DMS53 treated with DMSO at 0.1 percent for 48 hours (cell line): Measurements from ENCODE around the gene EEF1G.
"Not testable (repeated sequence)": the region's sequence is repeated elsewhere in the genome, so short reads cannot be mapped to it uniquely, and the experiment has no call there.

Experiments used
- DNase-seq: peaks from one replicate; lab custom pipeline; 2025; ENCODE audit not compliant: unreplicated experiment; lab: John Stamatoyannopoulos, UW

The EEF1G gene

DNA sequence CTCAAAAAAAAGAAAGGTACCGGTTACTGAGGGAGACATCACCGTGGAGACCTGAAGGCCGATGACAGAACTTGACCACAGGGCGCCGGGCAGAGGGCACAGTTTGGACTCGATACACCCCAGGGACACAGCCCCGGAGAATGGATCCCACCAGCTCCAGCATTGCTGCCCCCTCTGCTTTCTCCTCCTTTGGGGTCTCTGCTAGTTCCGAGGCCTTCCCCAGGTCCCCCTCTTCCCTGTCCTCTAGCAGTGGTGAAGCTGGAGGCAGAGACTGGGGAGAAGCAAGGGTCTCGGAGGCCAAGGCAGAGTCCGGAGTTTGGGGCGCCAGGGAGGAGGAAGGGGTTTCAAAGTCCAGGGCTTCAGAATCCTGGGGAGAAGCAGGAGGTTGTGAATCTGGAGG lies 4.8 kb upstream of the EEF1G start:
- no peak for DNase-seq

DNA sequence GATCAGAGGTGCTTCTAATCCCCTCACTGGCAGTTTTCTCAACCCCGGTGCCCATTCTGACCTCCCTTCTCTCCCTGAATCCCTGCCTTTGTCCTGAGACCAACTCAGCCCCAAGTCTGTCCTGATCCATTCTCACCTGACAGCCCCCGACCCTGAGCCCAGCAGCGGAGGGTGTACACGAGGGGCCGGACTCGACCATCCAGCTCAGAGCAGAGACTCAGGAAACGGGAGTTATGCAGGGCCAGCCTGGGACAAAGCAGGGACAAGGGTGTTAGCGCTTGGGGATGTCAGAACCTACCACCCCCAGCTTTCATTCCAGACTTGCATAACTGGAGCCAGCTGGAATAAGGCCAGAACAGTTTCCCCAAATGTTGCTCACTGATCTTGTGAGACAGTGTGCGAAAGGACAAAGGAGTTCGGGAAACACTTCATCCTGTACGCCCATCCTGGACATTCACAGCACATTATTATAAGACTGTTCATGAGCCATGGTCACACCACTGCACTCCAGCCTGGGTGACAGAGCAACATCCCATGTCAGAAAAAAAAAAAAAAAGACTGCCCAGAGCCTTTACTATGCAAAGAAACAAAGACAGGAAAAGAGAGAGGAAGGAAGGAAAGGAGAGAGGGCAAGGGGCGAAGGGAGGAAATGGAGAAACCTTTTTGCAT lies 3.5 kb upstream of the EEF1G start:
- DNase-seq: no peak

DNA sequence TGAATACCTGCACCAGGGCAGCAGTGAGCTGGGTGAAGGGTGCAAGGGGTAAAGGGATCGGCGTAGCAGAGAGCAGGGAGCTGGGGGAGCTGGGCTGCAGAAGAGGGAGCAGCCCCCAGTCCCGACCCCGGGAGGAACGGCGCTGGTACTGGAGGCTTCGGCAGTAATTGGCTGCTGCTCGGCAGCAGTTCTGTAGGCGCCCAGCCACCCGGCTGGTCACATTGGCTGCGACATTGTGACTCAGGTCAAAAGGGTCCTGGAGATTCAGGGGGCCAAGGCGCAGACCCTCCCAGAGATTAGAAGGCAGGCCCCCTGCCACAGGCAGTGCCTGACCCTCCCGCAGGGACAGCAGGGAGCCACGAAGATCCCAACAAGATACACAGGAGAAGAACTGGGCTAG lies 2.1 kb upstream of the EEF1G start:
- no peak for DNase-seq

DNA sequence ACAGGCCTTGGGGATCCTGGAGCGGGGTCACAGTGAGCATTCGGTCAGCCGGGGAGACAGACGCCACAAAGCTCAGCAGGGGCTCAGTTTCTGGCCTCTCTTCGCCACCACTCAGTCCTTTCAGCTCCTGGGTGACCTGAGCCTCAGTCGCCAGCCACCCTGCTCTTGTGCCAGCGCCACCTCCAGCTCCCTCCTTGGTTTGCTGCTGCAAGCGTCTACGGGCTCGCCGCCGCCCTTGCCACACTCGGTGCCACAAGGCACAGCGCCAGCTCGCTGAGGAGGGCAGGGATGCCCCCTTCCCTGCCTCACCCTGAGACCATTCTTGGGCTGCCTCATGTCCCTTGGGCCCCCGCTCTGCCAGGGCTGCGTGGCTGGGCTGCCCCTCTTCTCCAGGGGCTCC lies 1.5 kb upstream of the EEF1G start:
- no peak for DNase-seq

DNA sequence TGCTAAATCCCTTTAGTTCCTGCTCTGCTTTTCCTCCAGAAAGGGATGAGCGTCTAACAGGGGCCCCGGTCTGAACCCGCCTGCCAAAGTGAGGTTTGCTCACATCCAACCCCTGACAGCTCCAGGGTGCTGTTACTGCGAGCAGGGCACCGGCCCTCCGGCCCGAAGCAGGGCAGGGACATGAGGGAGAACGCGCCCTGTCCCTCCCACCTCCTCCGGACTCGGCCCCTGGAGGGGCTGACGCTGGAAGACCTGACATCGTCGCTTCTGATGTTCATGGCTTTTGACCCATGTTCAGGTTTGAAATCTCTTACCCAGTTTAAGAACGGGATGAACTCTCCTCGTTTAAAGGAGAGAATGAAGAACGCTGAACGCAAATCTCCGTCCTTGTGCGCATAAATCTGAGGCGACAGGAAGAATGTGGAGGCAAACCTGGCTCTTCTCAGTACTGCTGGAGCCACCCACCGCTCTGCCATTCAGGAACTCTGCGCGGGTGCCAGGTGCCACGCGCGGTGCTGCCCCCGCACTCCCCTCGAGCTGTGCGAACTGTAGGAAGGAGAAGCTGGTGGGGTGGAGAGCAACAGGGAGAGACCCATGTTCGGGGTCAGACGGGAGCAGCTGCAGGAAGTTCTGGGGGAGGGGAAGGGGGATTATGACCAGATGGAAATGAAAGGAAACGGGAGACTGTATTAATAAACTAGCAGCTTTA lies 826 bp upstream of the EEF1G start:
- DNase-seq: peak; percentile 22

DNA sequence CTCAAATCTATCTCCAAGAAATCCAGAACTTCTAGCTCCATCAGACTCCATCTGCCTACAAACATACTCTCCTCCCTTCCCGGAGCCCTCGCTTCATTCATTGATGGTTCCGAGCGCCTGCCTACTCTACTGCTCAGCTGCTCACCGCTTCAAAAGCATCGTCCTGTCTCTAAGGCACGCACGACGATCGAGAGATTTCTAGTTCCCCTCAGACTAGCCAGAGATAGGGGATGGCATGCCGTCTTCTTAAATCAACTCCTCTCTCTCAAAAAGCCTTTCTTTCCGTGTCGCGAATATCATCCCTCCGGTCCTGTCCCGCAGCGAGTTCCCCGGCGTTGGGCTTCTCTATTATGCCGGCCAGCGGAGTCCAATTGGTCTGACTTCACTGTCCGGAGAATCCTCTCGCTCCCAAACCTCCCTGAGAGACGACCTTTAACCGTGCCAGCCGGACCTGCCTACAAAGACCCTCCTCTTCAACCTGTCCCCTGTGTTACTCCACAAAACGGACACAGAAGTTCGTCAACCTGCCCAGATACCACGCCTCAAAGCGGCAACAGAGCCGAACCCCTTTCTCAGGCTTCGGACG lies 592 bp downstream of the EEF1G start:
- DNase-seq: no peak

DNA sequence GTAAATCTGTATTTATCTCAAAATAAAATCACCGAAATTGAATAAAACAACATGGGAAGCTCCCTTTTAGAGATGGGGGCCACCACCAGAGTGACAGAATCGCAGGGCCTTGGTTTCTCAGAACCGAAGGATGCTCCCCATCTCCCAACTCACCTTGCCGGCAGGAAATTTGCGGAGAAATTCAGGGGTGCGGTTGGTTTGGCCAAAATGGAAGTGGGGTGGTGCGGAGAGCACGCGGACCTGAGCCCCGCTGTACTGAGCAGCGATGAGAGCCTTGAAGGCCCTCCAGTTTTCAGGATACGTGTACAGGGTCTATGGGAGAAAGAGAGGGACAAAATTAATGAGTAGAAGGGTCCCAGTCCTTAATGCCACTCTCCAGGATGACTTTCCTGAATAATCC lies 1.3 kb downstream of the EEF1G start:
- DNase-seq: no peak

DNA sequence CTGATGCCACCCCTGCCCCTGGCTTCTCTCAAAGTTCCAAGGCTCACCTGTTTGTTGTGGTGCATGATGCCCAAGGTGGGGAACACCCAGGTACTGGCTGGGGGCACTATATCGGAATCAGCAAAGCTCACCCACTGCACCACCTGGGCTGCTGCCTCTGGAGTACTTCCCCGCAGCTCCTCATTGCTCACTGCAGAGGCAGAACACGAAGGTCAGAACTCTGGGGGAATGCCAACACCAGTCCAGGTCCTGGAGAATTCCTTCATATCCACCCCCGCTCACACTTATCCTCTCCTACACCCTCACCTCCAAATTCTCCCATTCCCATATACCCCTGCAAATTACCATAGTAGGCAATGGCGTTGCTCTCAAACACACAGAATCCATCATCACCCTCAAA lies 2.2 kb downstream of the EEF1G start:
- not testable (repeated sequence) for DNase-seq

DNA sequence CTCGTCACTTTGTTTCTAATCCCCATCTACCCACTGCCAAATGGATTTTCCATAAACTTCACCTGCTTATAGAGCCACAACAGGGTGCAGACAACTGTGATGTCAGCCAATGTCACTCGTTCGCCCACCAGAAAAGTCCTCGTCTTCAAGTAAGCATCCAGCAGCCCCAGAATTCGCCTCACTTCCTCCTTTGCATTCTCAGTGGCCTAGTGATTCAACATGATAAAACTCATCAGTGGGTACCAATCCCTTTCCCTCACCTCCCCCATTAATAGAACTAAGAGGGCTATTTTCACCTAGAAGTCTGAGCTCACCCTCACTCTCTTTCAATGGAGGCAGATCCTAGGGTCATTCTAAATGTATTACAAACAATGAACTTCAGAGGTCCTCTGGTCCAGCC lies 2.8 kb downstream of the EEF1G start:
- DNase-seq: not testable (repeated sequence)

DNA sequence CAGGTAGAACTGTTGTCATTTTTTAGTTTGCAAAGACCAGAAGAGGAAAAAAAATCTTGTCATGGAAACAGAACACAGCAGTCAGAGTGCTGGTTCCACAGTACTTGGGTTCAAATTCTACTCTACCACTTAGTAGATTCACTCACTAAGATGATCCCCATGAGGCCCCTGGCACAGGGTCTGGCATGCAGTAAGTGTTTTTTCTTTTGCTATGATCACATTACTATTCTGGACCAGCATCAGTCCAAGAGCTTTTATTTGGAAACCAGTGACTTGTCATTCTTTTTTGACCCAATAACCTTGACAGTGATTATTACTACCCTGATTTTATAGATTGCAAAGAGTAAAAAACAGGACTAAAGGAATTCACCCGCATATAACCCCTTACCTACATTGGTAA lies 4.1 kb downstream of the EEF1G start:
- no peak for DNase-seq

DNA sequence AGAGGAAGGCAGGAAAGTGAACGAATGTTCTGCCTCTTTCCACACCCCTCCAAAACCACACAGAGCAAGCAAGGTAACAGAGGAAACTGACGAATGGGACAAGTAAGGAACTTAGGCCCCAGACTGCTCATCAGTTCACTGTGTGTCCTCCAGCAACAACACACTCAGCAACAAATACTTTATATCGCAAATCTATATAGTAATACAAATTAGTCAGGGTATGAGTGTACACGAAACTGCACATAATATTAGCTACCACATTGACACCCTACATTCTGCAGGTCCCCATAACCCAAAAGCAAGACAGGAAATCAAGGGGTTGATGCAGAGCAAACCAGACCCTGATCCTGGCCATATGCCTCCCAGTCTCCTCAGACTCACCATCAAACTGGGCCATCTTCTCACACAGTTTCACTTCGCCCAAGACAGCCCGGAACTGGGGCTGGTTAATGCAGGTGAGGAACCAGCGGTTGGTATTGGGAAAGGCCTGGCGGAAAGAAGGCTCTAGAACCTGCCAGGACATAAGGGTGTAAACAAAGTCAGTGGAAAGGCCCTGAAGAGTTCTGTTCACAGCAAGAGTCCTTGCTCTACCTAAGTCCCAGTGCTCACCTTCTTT lies 6.6 kb downstream of the EEF1G start:
- no peak for DNase-seq

DNA sequence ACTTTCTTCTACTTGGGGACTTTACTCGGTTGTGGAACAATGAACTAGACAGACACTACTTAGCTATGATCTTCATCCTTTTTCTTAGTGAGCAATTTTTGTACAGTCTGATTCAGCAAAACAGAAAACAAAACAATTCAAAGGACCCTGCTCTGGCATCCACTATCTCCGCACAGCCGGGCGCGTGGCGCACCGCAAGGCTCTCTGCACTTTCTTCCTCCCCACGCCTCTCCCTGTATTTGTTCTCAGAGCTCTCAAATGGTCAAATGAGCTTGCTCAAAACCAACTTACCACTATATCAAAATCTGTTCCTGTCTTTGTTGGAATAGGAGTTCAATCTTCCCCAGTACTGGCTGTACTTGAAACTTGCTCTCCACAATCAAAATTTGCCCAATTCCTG lies 7.4 kb downstream of the EEF1G start:
- no peak for DNase-seq

DNA sequence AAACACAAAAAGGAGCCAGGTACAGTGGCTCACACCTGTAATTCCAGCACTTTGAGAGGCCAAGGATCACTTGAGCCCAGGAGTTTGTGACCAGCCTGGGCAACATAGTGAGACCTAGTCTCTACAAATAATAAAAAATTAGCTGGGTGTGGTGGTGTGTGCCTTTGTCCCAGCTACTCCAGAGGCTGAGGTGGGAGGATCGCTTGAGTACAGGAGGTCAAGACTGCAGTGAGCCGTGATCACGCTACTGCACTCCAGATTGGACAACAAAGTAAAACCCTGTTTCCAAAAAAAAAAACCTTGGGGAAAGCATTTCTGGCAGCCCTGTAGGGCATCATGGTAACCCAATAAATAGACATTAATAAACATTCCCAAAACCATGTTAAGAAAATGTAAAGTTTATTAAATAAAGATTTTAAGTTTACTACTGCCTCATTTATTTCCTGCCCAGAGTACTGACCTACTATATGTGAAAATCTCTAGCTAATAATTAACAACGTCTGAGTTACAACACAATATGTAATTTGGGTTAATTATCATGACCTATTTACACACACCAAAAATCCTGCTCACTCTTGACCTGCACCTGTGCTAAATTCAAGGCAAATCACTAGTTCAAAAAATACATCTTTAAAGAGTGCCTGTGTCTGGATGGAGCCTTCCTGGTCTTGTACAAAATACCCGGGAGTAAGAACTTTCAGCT lies 8.4 kb downstream of the EEF1G start:
- DNase-seq: no peak

DNA sequence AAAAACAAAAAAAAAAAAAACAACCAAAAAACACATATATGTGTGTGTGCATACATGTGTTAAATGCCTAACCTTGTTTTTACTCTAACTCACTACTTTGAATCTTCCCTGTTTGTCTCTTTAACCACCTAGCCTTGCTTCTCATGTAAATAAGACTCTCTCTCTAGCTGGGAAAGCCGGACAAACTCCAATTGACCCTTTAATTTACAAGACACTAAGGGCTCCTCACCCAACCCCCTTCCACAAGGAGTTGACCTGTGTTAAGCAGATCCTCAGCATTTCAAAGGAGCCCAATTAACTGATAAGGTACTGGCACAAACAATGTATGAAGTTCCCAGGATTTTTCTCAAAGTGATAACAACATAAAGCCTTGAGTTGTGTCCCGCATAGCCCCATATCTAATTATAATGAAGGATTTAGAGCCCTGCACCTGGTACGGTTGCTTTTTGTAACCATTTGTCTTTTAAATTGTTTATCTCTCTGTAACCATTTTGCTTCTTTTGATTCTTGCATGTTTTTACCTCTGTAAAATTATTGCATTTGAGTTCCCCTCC lies 11.9 kb downstream of the EEF1G start:
- DNase-seq: not testable (repeated sequence)

DNA sequence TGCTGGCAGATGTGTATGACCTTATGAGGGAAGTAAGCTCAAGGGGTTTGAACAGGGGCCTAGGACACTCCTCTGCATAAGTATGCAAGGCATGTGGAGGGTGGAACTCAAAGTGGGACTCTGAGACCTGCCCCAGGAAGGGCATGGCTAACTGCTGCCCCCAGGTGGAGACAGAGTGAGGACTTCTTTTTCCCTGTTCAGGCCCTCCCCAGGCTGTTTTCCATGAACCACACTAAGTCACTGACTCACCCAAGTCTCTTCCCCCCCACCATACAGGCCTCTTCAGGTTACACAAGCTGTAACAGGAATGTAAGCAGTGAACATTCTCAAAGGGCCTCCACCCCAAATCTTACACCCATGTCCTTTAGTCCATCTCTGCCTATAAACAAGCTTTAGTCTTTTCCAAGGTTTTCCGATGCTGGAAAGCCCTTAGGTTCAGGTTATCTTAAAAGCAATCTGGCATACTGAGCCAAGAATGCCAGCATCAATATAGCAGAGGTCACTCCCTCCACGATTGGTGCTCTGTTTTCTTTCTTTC lies 13.1 kb downstream of the EEF1G start:
- peak; percentile 45 for DNase-seq

DNA sequence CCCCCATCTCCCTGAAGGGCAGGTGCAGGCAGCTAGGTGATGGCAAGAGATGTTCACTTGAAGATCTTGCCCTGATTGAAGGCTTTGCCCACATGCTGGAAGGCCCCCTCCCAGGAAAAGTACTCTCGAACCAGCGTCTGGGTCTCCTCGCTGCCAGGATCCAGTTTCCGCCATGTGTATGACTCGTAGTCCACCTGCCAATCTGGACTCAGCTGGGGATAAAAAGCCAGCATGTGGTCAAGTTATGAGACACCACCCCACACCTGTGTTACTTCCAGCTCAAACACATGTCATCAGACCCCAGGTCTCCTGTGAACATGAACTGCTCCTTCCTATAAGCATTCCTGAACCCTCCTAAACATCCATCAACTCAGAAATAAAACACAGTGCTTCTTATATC lies 14.1 kb downstream of the EEF1G start:
- DNase-seq: not testable (repeated sequence)

DNA sequence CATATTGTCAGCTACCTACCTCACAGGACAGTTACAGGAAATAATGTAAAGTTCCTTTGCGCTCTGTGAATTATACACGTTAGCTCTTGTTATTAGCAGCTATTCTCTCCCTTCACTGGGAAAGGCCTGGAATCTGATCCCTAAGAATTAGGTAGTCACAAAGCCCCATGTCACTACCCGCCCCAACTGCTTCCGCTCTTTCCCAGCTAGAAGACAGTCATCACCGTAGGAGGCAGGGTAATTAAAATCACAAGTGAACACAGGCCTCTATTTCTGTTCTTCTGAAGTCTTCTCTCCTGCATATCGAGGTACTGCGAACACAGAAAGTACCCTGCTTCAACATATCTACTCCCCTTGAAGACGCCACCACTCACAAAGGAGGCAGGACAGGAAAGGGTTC lies 14.5 kb downstream of the EEF1G start:
- DNase-seq: no peak

DNA sequence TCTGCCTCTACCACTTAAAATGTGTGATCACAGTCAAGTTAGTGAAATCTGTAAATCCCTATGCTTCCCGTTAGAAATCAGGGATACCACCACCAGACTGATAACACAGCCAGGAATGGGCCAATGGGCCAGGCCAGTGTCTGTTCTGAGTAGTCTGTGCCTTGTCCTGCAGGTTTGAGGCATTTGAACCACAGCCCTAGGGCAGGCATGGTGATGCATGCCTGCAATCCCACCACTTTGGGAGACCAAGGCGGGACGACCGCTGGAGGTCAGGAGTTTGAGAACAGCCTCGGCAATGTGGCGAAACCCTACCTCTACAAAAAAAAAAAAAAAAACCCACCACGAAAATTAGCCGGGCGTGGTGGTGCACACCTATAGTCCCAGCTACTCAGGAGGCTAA lies 15.0 kb downstream of the EEF1G start:
- DNase-seq: no peak

DNA sequence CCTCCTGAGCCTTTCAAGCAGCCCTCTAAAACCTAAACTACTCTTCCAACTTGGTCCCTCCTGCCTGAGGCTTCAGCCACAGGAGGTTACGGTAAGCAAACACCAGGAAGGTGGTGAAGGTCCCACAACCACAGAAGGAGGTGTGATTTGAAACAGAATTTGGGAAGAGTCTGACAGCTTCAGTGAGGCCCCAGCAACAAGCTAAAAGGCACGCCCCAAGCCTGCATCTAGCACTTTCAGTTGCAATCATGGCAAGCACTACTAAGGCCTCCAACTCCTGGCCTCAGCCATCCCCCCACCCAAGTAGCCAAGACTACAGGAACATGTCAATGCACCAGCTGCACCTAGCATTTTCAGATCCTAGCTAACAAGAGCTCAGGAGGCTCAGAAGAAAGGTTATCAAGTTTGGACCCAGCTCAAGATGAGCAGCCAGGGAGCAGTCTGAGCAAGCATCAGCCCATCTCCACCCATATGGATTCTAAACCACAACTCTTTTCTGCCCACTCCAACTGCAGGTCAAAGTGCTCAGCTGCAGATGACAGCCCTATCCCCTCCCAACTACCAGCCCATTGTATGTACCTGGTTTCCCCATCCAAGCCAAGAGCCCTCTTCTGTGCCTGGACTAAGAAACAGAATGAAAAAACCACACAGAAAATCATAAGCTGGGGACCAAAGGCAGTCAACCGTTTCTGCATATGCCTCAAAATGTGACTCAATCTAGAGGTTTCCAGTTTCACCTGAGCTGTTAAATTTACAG lies 16.6 kb downstream of the EEF1G start:
- no peak for DNase-seq
